Activated naive CD4-positive, alpha-beta T cell treated with anti-CD3 and anti-CD28 coated beads, Interleukin-2, amount 50 U/mL, for 72 hours (primary cell): Measurements from ENCODE around the gene SNX27. TPM values are rescaled to one million over a fixed set of nuclear protein-coding genes. Genes with fewer than 3 reads are reported as not detected.

Experiments used
- ATAC-seq, 2 donors: fragments of 150-1000 bp; cut with Tn5 transposase; 2 replicates each; pipeline ENCODE4 v1.10.0; 2021; ENCODE audit warnings: mild to moderate bottlenecking in 2 of 2, moderate library complexity in 2 of 2
- DNase-seq, 2 donors: peaks; one replicate each; pipeline ENCODE4 v3.0.0; 2021 to 2022; ENCODE audit warnings: low spot score in 2 of 2
- H3K27ac Mint-ChIP-seq, 2 donors: one replicate each; pipeline ENCODE4 v1.8.0; 2022; ENCODE audit warnings: mild to moderate bottlenecking in 2 of 2, mixed read lengths in 2 of 2
- H3K36me3 Mint-ChIP-seq, 2 donors: one replicate each; pipeline ENCODE4 v1.8.0; 2022; ENCODE audit warnings: mixed read lengths in 2 of 2
- H3K9me3 Mint-ChIP-seq, 2 donors: one replicate each; pipeline ENCODE4 v1.8.0; 2022; ENCODE audit warnings: mixed read lengths in 2 of 2
- total RNA-seq, 2 donors: library from RNA; stranded (reverse); gene quantifications; one replicate each; pipeline ENCODE4 v1.2.3, GENCODE V29; 2022

The SNX27 gene
- total RNA-seq, 2 donors from 2014 or later: 24.3 to 34.4 TPM

GRCh38 chr1:151705753-151706463, 94.1 kb downstream of the SNX27 start:
- DNase-seq (no peak), ATAC-seq (peak in 1 of 2 donors; percentile 27)
- Mint-ChIP-seq H3K9me3 (no peaks in the 10 kb centered on the region), H3K36me3 (no peaks in the 10 kb centered on the region), H3K27ac (peak overlapping the region in 1 of 2 donors; percentile 72)

GRCh38 chr1:151706464-151707415, 94.9 kb downstream of the SNX27 start:
- peak in 1 of 2 donors; percentile 13 for ATAC-seq
- no peaks in the 10 kb centered on the region for H3K9me3 Mint-ChIP-seq
- no peaks in the 10 kb centered on the region for H3K36me3 Mint-ChIP-seq
- no peak for DNase-seq
- H3K27ac Mint-ChIP-seq: peak overlapping the region; percentile 9 to 32

GRCh38 chr1:151707541-151708065, 95.8 kb downstream of the SNX27 start:
- H3K36me3 Mint-ChIP-seq: no peaks in the 10 kb centered on the region
- ATAC-seq (no peak), DNase-seq (no peak)
- no peaks in the 10 kb centered on the region for H3K9me3 Mint-ChIP-seq
- H3K27ac Mint-ChIP-seq: no peak overlapping the region

GRCh38 chr1:151708891-151709290, 97.0 kb downstream of the SNX27 start:
- no peak overlapping the region for H3K27ac Mint-ChIP-seq
- no peak for ATAC-seq
- no peaks in the 10 kb centered on the region for H3K9me3 Mint-ChIP-seq
- no peak for DNase-seq
- H3K36me3 Mint-ChIP-seq: no peaks in the 10 kb centered on the region

- Mint-ChIP-seq H3K9me3 (no peaks in the 10 kb centered on the region), H3K27ac (no peak overlapping the region), H3K36me3 (no peaks in the 10 kb centered on the region)
- DNase-seq: no peak
- ATAC-seq: peak; percentile 9 to 29
These were observed 98.5 kb downstream of the SNX27 start for GRCh38 chr1:151710187-151710840.

GRCh38 chr1:151711044-151711800, 99.4 kb downstream of the SNX27 start:
- DNase-seq (no peak), ATAC-seq (no peak)
- Mint-ChIP-seq H3K36me3 (no peaks in the 10 kb centered on the region), H3K27ac (no peak overlapping the region), H3K9me3 (no peaks in the 10 kb centered on the region)

GRCh38 chr1:151711951-151712350, 100.1 kb downstream of the SNX27 start:
- no peak for DNase-seq
- Mint-ChIP-seq H3K36me3 (no peaks in the 10 kb centered on the region), H3K9me3 (no peaks in the 10 kb centered on the region), H3K27ac (no peak overlapping the region)
- ATAC-seq: no peak

GRCh38 chr1:151713044-151713443, 101.2 kb downstream of the SNX27 start:
- no peak for DNase-seq
- peak overlapping the region in 1 of 2 donors; percentile 50 for H3K27ac Mint-ChIP-seq
- H3K9me3 Mint-ChIP-seq: no peaks in the 10 kb centered on the region
- H3K36me3 Mint-ChIP-seq: peaks cover 0 to 9% of the 10 kb centered on the region in 2 donors
- ATAC-seq: no peak

- Mint-ChIP-seq H3K27ac (no peak overlapping the region), H3K9me3 (no peaks in the 10 kb centered on the region), H3K36me3 (peaks cover 0 to 9% of the 10 kb centered on the region in 2 donors)
- ATAC-seq (no peak), DNase-seq (no peak)
These were observed 102.0 kb downstream of the SNX27 start for GRCh38 chr1:151713874-151714273.

- Mint-ChIP-seq H3K9me3 (no peaks in the 10 kb centered on the region), H3K27ac (no peak overlapping the region), H3K36me3 (peaks cover 0 to 9% of the 10 kb centered on the region in 2 donors)
- ATAC-seq (no peak), DNase-seq (no peak)
These were observed 103.2 kb downstream of the SNX27 start for GRCh38 chr1:151714820-151715725.

GRCh38 chr1:151715726-151716404, 104.0 kb downstream of the SNX27 start:
- ATAC-seq (peak in 1 of 2 donors; percentile 29), DNase-seq (no peak)
- no peaks in the 10 kb centered on the region for H3K9me3 Mint-ChIP-seq
- H3K36me3 Mint-ChIP-seq: peaks cover 0 to 9% of the 10 kb centered on the region in 2 donors
- H3K27ac Mint-ChIP-seq: no peak overlapping the region

- Mint-ChIP-seq H3K36me3 (peaks cover 0 to 9% of the 10 kb centered on the region in 2 donors), H3K27ac (no peak overlapping the region), H3K9me3 (no peaks in the 10 kb centered on the region)
- ATAC-seq: no peak
- no peak for DNase-seq
These were observed 104.5 kb downstream of the SNX27 start for GRCh38 chr1:151716405-151716762.

GRCh38 chr1:151716771-151717631, 105.2 kb downstream of the SNX27 start, which contains the start of gene CELF3:
TSS of gene CELF3 (minus strand) at chr1:151716803. CDS start at chr1:151716020, 783 bp downstream.
- peak in 1 of 2 donors; percentile 17 for DNase-seq
- Mint-ChIP-seq H3K9me3 (no peaks in the 10 kb centered on the region), H3K27ac (no peak within 1 kb of the TSS), H3K36me3 (peaks cover 0 to 9% of the 10 kb centered on the region in 2 donors)
- ATAC-seq: no peak

GRCh38 chr1:151718011-151718431, 106.2 kb downstream of the SNX27 start:
- no peak overlapping the region for H3K27ac Mint-ChIP-seq
- DNase-seq: no peak
- no peaks in the 10 kb centered on the region for H3K9me3 Mint-ChIP-seq
- peaks cover 0 to 9% of the 10 kb centered on the region in 2 donors for H3K36me3 Mint-ChIP-seq
- no peak for ATAC-seq
